Activated naive CD4-positive, alpha-beta T cell treated with anti-CD3 and anti-CD28 coated beads, Interleukin-2, amount 50 U/mL, for 24 hours (primary cell): ENCODE measurements around the gene HCN3.

Experiments
- H3K27ac Mint-ChIP-seq: one replicate; pipeline ENCODE4 v1.8.0; 2021; ENCODE audit warnings: mild to moderate bottlenecking, mixed read lengths
- H3K27me3 Mint-ChIP-seq: one replicate; pipeline ENCODE4 v1.8.0; 2021; ENCODE audit warnings: mixed read lengths
- H3K36me3 Mint-ChIP-seq: one replicate; pipeline ENCODE4 v1.8.0; 2021; ENCODE audit warnings: mixed read lengths
- H3K4me1 Mint-ChIP-seq: one replicate; pipeline ENCODE4 v1.8.0; 2021; ENCODE audit warnings: mixed read lengths
- H3K4me3 Mint-ChIP-seq: one replicate; pipeline ENCODE4 v1.8.0; 2021; ENCODE audit warnings: mild to moderate bottlenecking, mixed read lengths
- H3K9me3 Mint-ChIP-seq: one replicate; pipeline ENCODE4 v1.8.0; 2021; ENCODE audit warnings: mixed read lengths

HCN3 gene

GRCh38 chr1:155250246-155250632, 27.0 kb upstream of the HCN3 start:
- no peaks in the 10 kb centered on the region for H3K9me3 Mint-ChIP-seq
- H3K36me3 Mint-ChIP-seq = no peaks in the 10 kb centered on the region
- peaks cover 24% of the 10 kb centered on the region for H3K4me1 Mint-ChIP-seq
- peak overlapping the region; percentile 23 for H3K27ac Mint-ChIP-seq
- H3K27me3 Mint-ChIP-seq = no peaks in the 10 kb centered on the region
- H3K4me3 Mint-ChIP-seq = peak overlapping the region; percentile 66

- peak overlapping the region; percentile 54 for H3K4me3 Mint-ChIP-seq
- no peaks in the 10 kb centered on the region for H3K36me3 Mint-ChIP-seq
- peaks cover 27% of the 10 kb centered on the region for H3K4me1 Mint-ChIP-seq
- H3K27ac Mint-ChIP-seq = no peak overlapping the region
- H3K9me3 Mint-ChIP-seq = no peaks in the 10 kb centered on the region
- no peaks in the 10 kb centered on the region for H3K27me3 Mint-ChIP-seq
Measured at GRCh38 chr1:155250633-155251449, 26.4 kb upstream of the HCN3 start.

GRCh38 chr1:155251566-155251965, 25.7 kb upstream of the HCN3 start:
- H3K4me1 Mint-ChIP-seq = peaks cover 27% of the 10 kb centered on the region
- no peaks in the 10 kb centered on the region for H3K27me3 Mint-ChIP-seq
- H3K4me3 Mint-ChIP-seq = no peak overlapping the region
- no peaks in the 10 kb centered on the region for H3K9me3 Mint-ChIP-seq
- H3K36me3 Mint-ChIP-seq = no peaks in the 10 kb centered on the region
- no peak overlapping the region for H3K27ac Mint-ChIP-seq

GRCh38 chr1:155253208-155253607, 24.1 kb upstream of the HCN3 start:
- H3K4me1 Mint-ChIP-seq = peaks cover 37% of the 10 kb centered on the region
- H3K36me3 Mint-ChIP-seq = peaks cover 8% of the 10 kb centered on the region
- no peaks in the 10 kb centered on the region for H3K27me3 Mint-ChIP-seq
- H3K9me3 Mint-ChIP-seq = no peaks in the 10 kb centered on the region
- H3K27ac Mint-ChIP-seq = peak overlapping the region; percentile 14
- peak overlapping the region; percentile 90 for H3K4me3 Mint-ChIP-seq

- Mint-ChIP-seq H3K9me3 (no peaks in the 10 kb centered on the region), H3K36me3 (peaks cover 11% of the 10 kb centered on the region), H3K4me1 (peaks cover 37% of the 10 kb centered on the region), H3K27me3 (no peaks in the 10 kb centered on the region), H3K27ac (peak overlapping the region; percentile 25), H3K4me3 (peak overlapping the region; percentile 90)
Measured at GRCh38 chr1:155253797-155254196, 23.5 kb upstream of the HCN3 start.

GRCh38 chr1:155254228-155254713, 23.0 kb upstream of the HCN3 start:
- H3K36me3 Mint-ChIP-seq = peaks cover 11% of the 10 kb centered on the region
- H3K4me1 Mint-ChIP-seq = peaks cover 37% of the 10 kb centered on the region
- H3K4me3 Mint-ChIP-seq = peak overlapping the region; percentile 90
- peak overlapping the region; percentile 70 for H3K27ac Mint-ChIP-seq
- no peaks in the 10 kb centered on the region for H3K27me3 Mint-ChIP-seq
- no peaks in the 10 kb centered on the region for H3K9me3 Mint-ChIP-seq

GRCh38 chr1:155254714-155255242, 22.5 kb upstream of the HCN3 start:
- peaks cover 37% of the 10 kb centered on the region for H3K4me1 Mint-ChIP-seq
- peak overlapping the region; percentile 90 for H3K4me3 Mint-ChIP-seq
- H3K36me3 Mint-ChIP-seq = peaks cover 11% of the 10 kb centered on the region
- no peaks in the 10 kb centered on the region for H3K9me3 Mint-ChIP-seq
- peak overlapping the region; percentile 70 for H3K27ac Mint-ChIP-seq
- H3K27me3 Mint-ChIP-seq = no peaks in the 10 kb centered on the region

- Mint-ChIP-seq H3K27me3 (no peaks in the 10 kb centered on the region), H3K27ac (peak within 1 kb of the TSS; percentile 70), H3K36me3 (peaks cover 11% of the 10 kb centered on the region), H3K4me1 (peaks cover 42% of the 10 kb centered on the region), H3K9me3 (no peaks in the 10 kb centered on the region), H3K4me3 (peak within 1 kb of the TSS; percentile 90)
Measured at GRCh38 chr1:155255243-155256007, 21.8 kb upstream of the HCN3 start, which contains the start of gene ENTREP3. Gene ENTREP3, minus strand, starts transcription at chr1:155255483. Its CDS starts 606 bp downstream, at chr1:155254877.

GRCh38 chr1:155256058-155256852, 21.0 kb upstream of the HCN3 start:
- Mint-ChIP-seq H3K9me3 (no peaks in the 10 kb centered on the region), H3K36me3 (peaks cover 13% of the 10 kb centered on the region), H3K4me3 (peak overlapping the region; percentile 80), H3K4me1 (peaks cover 46% of the 10 kb centered on the region), H3K27me3 (no peaks in the 10 kb centered on the region), H3K27ac (peak overlapping the region; percentile 23)

GRCh38 chr1:155260276-155260675, 17.0 kb upstream of the HCN3 start:
- no peaks in the 10 kb centered on the region for H3K9me3 Mint-ChIP-seq
- no peaks in the 10 kb centered on the region for H3K27me3 Mint-ChIP-seq
- peak overlapping the region; percentile 72 for H3K27ac Mint-ChIP-seq
- peaks cover 55% of the 10 kb centered on the region for H3K4me1 Mint-ChIP-seq
- H3K4me3 Mint-ChIP-seq = peak overlapping the region; percentile 59
- peaks cover 31% of the 10 kb centered on the region for H3K36me3 Mint-ChIP-seq

GRCh38 chr1:155261493-155261851, 15.8 kb upstream of the HCN3 start:
- peak overlapping the region; percentile 95 for H3K27ac Mint-ChIP-seq
- no peaks in the 10 kb centered on the region for H3K27me3 Mint-ChIP-seq
- peak overlapping the region; percentile 99 for H3K4me3 Mint-ChIP-seq
- H3K36me3 Mint-ChIP-seq = peaks cover 31% of the 10 kb centered on the region
- H3K4me1 Mint-ChIP-seq = peaks cover 48% of the 10 kb centered on the region
- no peaks in the 10 kb centered on the region for H3K9me3 Mint-ChIP-seq

- H3K36me3 Mint-ChIP-seq = peaks cover 27% of the 10 kb centered on the region
- no peaks in the 10 kb centered on the region for H3K27me3 Mint-ChIP-seq
- peaks cover 42% of the 10 kb centered on the region for H3K4me1 Mint-ChIP-seq
- H3K4me3 Mint-ChIP-seq = peak within 1 kb of the TSS; percentile 99
- H3K27ac Mint-ChIP-seq = peak within 1 kb of the TSS; percentile 95
- no peaks in the 10 kb centered on the region for H3K9me3 Mint-ChIP-seq
Measured at GRCh38 chr1:155261852-155262673, 15.2 kb upstream of the HCN3 start, which contains the start of gene SCAMP3. Gene SCAMP3, minus strand, starts transcription at chr1:155262360. Its CDS starts 209 bp downstream, at chr1:155262151.

GRCh38 chr1:155263067-155263466, 14.2 kb upstream of the HCN3 start:
- Mint-ChIP-seq H3K4me3 (peak overlapping the region; percentile 99), H3K27ac (peak overlapping the region; percentile 95), H3K9me3 (no peaks in the 10 kb centered on the region), H3K36me3 (peaks cover 25% of the 10 kb centered on the region), H3K4me1 (peaks cover 36% of the 10 kb centered on the region), H3K27me3 (no peaks in the 10 kb centered on the region)

GRCh38 chr1:155266553-155266952, 10.7 kb upstream of the HCN3 start:
- H3K4me3 Mint-ChIP-seq = no peak overlapping the region
- no peaks in the 10 kb centered on the region for H3K27me3 Mint-ChIP-seq
- no peaks in the 10 kb centered on the region for H3K9me3 Mint-ChIP-seq
- H3K36me3 Mint-ChIP-seq = peaks cover 25% of the 10 kb centered on the region
- H3K4me1 Mint-ChIP-seq = peaks cover 35% of the 10 kb centered on the region
- no peak overlapping the region for H3K27ac Mint-ChIP-seq
